GM19438 (cell line): Measurements from ENCODE around the gene FGFR1OP2.
A peak's percentile ranks its signal among the peaks of the same experiment; 100 is the strongest.
"Not testable (repeated sequence)": the region's sequence is repeated elsewhere in the genome, so short reads cannot be mapped to it uniquely, and the experiment has no call there.

Experiments
- ATAC-seq: cut with Tn5 transposase; IDR thresholded peaks from one replicate; pipeline ENCODE4 v1.9.1; 2021; ENCODE audit warnings: low read depth; ENCODE audit not compliant: unreplicated experiment

Gene FGFR1OP2

GRCh38 chr12:26940516-26941214 is 2.4 kb downstream of the FGFR1OP2 start:
- no peak for ATAC-seq

- ATAC-seq = no peak
Measured at GRCh38 chr12:26941215-26941594, 2.9 kb downstream of the FGFR1OP2 start.

- ATAC-seq = no peak
Measured at GRCh38 chr12:26948309-26948708, 10.0 kb downstream of the FGFR1OP2 start.

GRCh38 chr12:26953447-26953846 is 15.2 kb downstream of the FGFR1OP2 start:
- ATAC-seq = no peak

- no peak for ATAC-seq
Measured at GRCh38 chr12:26954027-26954426, 15.8 kb downstream of the FGFR1OP2 start.

- not testable (repeated sequence) for ATAC-seq
Measured at GRCh38 chr12:26961391-26961790, 23.1 kb downstream of the FGFR1OP2 start.

GRCh38 chr12:26961803-26962202 is 23.5 kb downstream of the FGFR1OP2 start:
- ATAC-seq = no peak

- ATAC-seq = no peak
Measured at GRCh38 chr12:26963413-26963812, 25.1 kb downstream of the FGFR1OP2 start.

- ATAC-seq = no peak
Measured at GRCh38 chr12:26966842-26967241, 28.6 kb downstream of the FGFR1OP2 start.

GRCh38 chr12:26970136-26970535 is 31.9 kb downstream of the FGFR1OP2 start:
- ATAC-seq = no peak

GRCh38 chr12:26971963-26972362 is 33.7 kb downstream of the FGFR1OP2 start:
- ATAC-seq = peak; percentile 97

GRCh38 chr12:26976687-26977086 is 38.4 kb downstream of the FGFR1OP2 start:
- no peak for ATAC-seq

GRCh38 chr12:26978801-26979200 is 40.5 kb downstream of the FGFR1OP2 start:
- no peak for ATAC-seq

GRCh38 chr12:26979733-26980132 is 41.5 kb downstream of the FGFR1OP2 start:
- ATAC-seq = no peak

- no peak for ATAC-seq
Measured at GRCh38 chr12:26982866-26983265, 44.6 kb downstream of the FGFR1OP2 start.

GRCh38 chr12:26987634-26988424 is 49.6 kb downstream of the FGFR1OP2 start:
- no peak for ATAC-seq

GRCh38 chr12:26988703-26989102 is 50.4 kb downstream of the FGFR1OP2 start:
- no peak for ATAC-seq

- ATAC-seq = no peak
Measured at GRCh38 chr12:26989873-26990272, 51.6 kb downstream of the FGFR1OP2 start.

GRCh38 chr12:26991826-26992225 is 53.6 kb downstream of the FGFR1OP2 start:
- ATAC-seq = no peak

GRCh38 chr12:26994109-26994508 is 55.8 kb downstream of the FGFR1OP2 start:
- ATAC-seq = no peak

GRCh38 chr12:26995706-26996105 is 57.4 kb downstream of the FGFR1OP2 start:
- ATAC-seq = no peak

- ATAC-seq = no peak
Measured at GRCh38 chr12:26997003-26997402, 58.7 kb downstream of the FGFR1OP2 start.
